ENCODE data around the gene PPT1.

DNA sequence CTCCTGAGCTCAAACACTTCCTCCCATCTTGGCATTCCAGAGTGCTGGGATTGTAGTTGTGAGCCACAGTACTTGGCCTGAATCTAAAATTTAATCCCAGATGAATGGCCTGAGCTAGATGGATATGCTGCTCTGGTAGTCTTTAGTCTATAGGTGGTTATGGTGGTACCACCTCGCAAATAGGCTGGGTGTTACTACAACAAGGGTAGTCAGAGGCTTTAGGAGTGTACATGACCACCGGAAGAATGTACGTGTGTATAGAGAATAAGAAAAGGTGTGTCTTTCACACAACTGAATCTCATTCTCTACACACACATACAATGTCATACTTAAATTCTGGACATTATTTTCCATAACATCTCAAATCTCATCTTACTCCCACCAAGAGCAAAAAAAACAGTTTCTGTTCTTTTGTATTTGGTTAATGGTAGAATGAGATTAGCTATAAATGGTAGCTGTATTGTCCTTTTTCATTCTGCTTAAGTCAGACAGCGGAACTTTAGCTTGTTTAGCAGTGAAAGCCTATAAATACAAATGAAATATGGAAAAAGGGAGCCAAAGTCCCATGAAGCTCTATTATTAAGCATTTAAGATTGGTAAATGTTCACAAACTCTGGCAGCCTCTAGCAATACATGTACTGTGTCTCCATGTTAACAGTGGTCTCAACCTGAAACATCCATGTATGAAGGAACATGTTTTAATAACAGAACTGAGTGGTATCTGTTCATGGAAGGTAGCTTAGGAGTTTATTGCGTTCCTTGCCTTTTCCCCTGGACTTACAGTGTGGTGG, 40.3 kb downstream of the PPT1 start:
- TF ChIP-seq, protein P1, sequence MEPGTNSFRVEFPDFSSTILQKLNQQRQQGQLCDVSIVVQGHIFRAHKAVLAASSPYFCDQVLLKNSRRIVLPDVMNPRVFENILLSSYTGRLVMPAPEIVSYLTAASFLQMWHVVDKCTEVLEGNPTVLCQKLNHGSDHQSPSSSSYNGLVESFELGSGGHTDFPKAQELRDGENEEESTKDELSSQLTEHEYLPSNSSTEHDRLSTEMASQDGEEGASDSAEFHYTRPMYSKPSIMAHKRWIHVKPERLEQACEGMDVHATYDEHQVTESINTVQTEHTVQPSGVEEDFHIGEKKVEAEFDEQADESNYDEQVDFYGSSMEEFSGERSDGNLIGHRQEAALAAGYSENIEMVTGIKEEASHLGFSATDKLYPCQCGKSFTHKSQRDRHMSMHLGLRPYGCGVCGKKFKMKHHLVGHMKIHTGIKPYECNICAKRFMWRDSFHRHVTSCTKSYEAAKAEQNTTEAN (CRISPR knock-in tag; IDR thresholded peaks at IDR 0.05): no peak
- TF ChIP-seq, protein P2, sequence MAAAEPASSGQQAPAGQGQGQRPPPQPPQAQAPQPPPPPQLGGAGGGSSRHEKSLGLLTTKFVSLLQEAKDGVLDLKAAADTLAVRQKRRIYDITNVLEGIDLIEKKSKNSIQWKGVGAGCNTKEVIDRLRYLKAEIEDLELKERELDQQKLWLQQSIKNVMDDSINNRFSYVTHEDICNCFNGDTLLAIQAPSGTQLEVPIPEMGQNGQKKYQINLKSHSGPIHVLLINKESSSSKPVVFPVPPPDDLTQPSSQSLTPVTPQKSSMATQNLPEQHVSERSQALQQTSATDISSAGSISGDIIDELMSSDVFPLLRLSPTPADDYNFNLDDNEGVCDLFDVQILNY (CRISPR knock-in tag; IDR thresholded peaks at IDR 0.05): no peak
- TF ChIP-seq, protein P3, sequence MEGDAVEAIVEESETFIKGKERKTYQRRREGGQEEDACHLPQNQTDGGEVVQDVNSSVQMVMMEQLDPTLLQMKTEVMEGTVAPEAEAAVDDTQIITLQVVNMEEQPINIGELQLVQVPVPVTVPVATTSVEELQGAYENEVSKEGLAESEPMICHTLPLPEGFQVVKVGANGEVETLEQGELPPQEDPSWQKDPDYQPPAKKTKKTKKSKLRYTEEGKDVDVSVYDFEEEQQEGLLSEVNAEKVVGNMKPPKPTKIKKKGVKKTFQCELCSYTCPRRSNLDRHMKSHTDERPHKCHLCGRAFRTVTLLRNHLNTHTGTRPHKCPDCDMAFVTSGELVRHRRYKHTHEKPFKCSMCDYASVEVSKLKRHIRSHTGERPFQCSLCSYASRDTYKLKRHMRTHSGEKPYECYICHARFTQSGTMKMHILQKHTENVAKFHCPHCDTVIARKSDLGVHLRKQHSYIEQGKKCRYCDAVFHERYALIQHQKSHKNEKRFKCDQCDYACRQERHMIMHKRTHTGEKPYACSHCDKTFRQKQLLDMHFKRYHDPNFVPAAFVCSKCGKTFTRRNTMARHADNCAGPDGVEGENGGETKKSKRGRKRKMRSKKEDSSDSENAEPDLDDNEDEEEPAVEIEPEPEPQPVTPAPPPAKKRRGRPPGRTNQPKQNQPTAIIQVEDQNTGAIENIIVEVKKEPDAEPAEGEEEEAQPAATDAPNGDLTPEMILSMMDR (IDR thresholded peaks at IDR 0.05): no peak
